PC-9 (cell line): Measurements from ENCODE around the gene RAD9B. TPM values are rescaled to one million over a fixed set of nuclear protein-coding genes. Genes with fewer than 3 reads are reported as not detected.
"Not testable (repeated sequence)": the region's sequence is repeated elsewhere in the genome, so short reads cannot be mapped to it uniquely, and the experiment has no call there.

Experiments used
- BruUV-seq: library from RNA; stranded (reverse); fragments of 400-500 nt; replicated peaks from 2 replicates; lab custom pipeline; 2021; lab: Mats Ljungman, UMichigan
- CTCF ChIA-PET: fragments of 300-600 bp; sonication (Branson Sonifier 250); formaldehyde crosslinking; loops from one replicate; lab custom pipeline; 2022; ENCODE audit warnings: antibody characterized with exemption; lab: Charles Lee
- POLR2A ChIA-PET: fragments of 300-600 bp; sonication (Branson Sonifier 250); formaldehyde crosslinking; loops from one replicate; lab custom pipeline; 2022; ENCODE audit warnings: antibody characterized with exemption; ENCODE audit not compliant: unreplicated experiment; lab: Charles Lee
- DNase-seq, 2 experiments: peaks; one replicate each; pipeline versions ENCODE4 v3.0.0 to v3.0.0-alpha.2; 2015 to 2022; ENCODE audit warnings: mixed read lengths in 1 of 2
- H2AFZ ChIP-seq: fragments of 200-600 bp; sonication (generic); 2 replicates; pipeline ENCODE4 v1.8.1; 2017; ENCODE audit warnings: antibody characterized with exemption
- H3F3A ChIP-seq: fragments of 200-600 bp; sonication (generic); 2 replicates; pipeline ENCODE4 v1.8.1; 2017; ENCODE audit warnings: antibody characterized with exemption, mild to moderate bottlenecking, low read depth; ENCODE audit not compliant: insufficient read depth
- H3K27ac ChIP-seq: fragments of 200-600 bp; sonication (generic); 2 replicates; pipeline ENCODE4 v1.6.1; 2016; ENCODE audit warnings: mixed run types
- H3K27me3 ChIP-seq: fragments of 200-600 bp; sonication (generic); 2 replicates; pipeline ENCODE4 v1.6.1; 2016; ENCODE audit warnings: low read depth, mixed run types; ENCODE audit not compliant: insufficient read depth
- H3K36me3 ChIP-seq: fragments of 200-600 bp; sonication (generic); 2 replicates; pipeline ENCODE4 v1.6.1; 2016; ENCODE audit warnings: low read depth, mixed run types
- H3K4me1 ChIP-seq: fragments of 200-600 bp; sonication (generic); replicated peaks from 2 replicates; pipeline ENCODE4 v1.6.1; 2016; ENCODE audit warnings: mixed run types; ENCODE audit not compliant: insufficient read depth
- H3K4me2 ChIP-seq: fragments of 200-600 bp; sonication (generic); 2 replicates; pipeline ENCODE4 v1.6.1; 2017; ENCODE audit warnings: mixed run types
- H3K4me3 ChIP-seq: fragments of 200-600 bp; sonication (generic); 2 replicates; pipeline ENCODE4 v1.6.1; 2016; ENCODE audit warnings: mixed run types
- H3K79me2 ChIP-seq: fragments of 200-600 bp; sonication (generic); 2 replicates; pipeline ENCODE4 v1.6.1; 2017; ENCODE audit warnings: low read depth, mixed run types
- H3K9me2 ChIP-seq: fragments of 200-600 bp; sonication (generic); 2 replicates; pipeline ENCODE4 v1.8.1; 2017; ENCODE audit warnings: mild to moderate bottlenecking; ENCODE audit not compliant: insufficient read depth
- H3K9me3 ChIP-seq: fragments of 200-600 bp; sonication (generic); 2 replicates; pipeline ENCODE4 v1.8.1; 2016; ENCODE audit warnings: low read depth; ENCODE audit not compliant: insufficient read depth
- H4K20me1 ChIP-seq: fragments of 200-600 bp; sonication (generic); 2 replicates; pipeline ENCODE4 v1.8.1; 2017; ENCODE audit not compliant: insufficient read depth
- CTCF ChIP-seq: fragments of 200-600 bp; sonication (generic); conservative IDR thresholded peaks from 2 replicates; pipeline ENCODE4 v1.6.1; 2017; ENCODE audit warnings: mixed run types, antibody characterized with exemption, mild to moderate bottlenecking, moderate library complexity
- EZH2 ChIP-seq: fragments of 200-600 bp; sonication (generic); IDR thresholded peaks from 2 replicates; pipeline ENCODE4 v1.8.0; 2017; ENCODE audit warnings: antibody characterized with exemption, low read depth
- intact Hi-C: fragments of 100-400 bp; cut with micrococcal nuclease; formaldehyde crosslinking; loops from one replicate; pipeline ENCODE4 v1.10.0; 2022; ENCODE audit not compliant: unreplicated experiment
- total RNA-seq: library from RNA; stranded (reverse); gene quantifications from 2 replicates; pipeline ENCODE4 v1.2.3, GENCODE V29; 2021

Gene RAD9B
- total RNA-seq, 1 experiment from 2014 or later = 2.3 TPM

- Histone ChIP-seq H3K9me2 (no peaks in the 10 kb centered on the region), H3K36me3 (0 out of 2 replicates have a peak, but pooled peaks cover 10% of the 10 kb centered on the region), H3K27ac (no peak overlapping the region), H4K20me1 (no peaks in the 10 kb centered on the region), H3K4me3 (no peak overlapping the region), H3K79me2 (no peaks in the 10 kb centered on the region), H3K9me3 (no peaks in the 10 kb centered on the region), H3K27me3 (no peaks in the 10 kb centered on the region), H3F3A (no peaks in the 10 kb centered on the region; the same call in 1 of the 2 replicates), H3K4me2 (no peak overlapping the region), H2AFZ (no peak overlapping the region), H3K4me1 (no peaks in the 10 kb centered on the region)
- TF ChIP-seq EZH2 (no peak), CTCF (no peak)
- POLR2A ChIA-PET = no interaction called here
- CTCF ChIA-PET = no interaction called here
- intact Hi-C loops = no loop called here
- BruUV-seq = no TSS peak
- no peak for DNase-seq
These were observed 43.4 kb upstream of the RAD9B start for GRCh38 chr12:110458756-110459155.

- BruUV-seq, H2AFZ ChIP-seq, H3K27ac ChIP-seq, H3K36me3 ChIP-seq, intact Hi-C loops, DNase-seq, CTCF ChIA-PET, H3K27me3 ChIP-seq, H3F3A ChIP-seq, H3K4me2 ChIP-seq, H3K9me2 ChIP-seq, H3K9me3 ChIP-seq, POLR2A ChIA-PET, H4K20me1 ChIP-seq, H3K79me2 ChIP-seq, H3K4me1 ChIP-seq, H3K4me3 ChIP-seq: not testable (repeated sequence)
These were observed 40.9 kb upstream of the RAD9B start for GRCh38 chr12:110461189-110461588.

- H3K9me2 ChIP-seq = no peaks in the 10 kb centered on the region
- BruUV-seq = no TSS peak
These were observed 37.1 kb upstream of the RAD9B start for GRCh38 chr12:110465024-110465423.

GRCh38 chr12:110465765-110466164, 36.4 kb upstream of the RAD9B start:
- H3K27me3 ChIP-seq, H3K9me3 ChIP-seq, H2AFZ ChIP-seq, BruUV-seq, H3K9me2 ChIP-seq, H4K20me1 ChIP-seq, H3K4me3 ChIP-seq, H3K27ac ChIP-seq, POLR2A ChIA-PET, DNase-seq, H3K4me2 ChIP-seq, CTCF ChIA-PET, intact Hi-C loops, H3F3A ChIP-seq, H3K36me3 ChIP-seq: not testable (repeated sequence)
- Histone ChIP-seq H3K79me2 (peaks cover 34% of the 10 kb centered on the region), H3K4me1 (peaks cover 18% of the 10 kb centered on the region)

More at GRCh38 chr12:110465024-110465423, 37.1 kb upstream of the RAD9B start:
- no peaks in the 10 kb centered on the region for H3K9me3 ChIP-seq
- H3F3A ChIP-seq = peaks cover 6% of the 10 kb centered on the region; the same call in 1 of the 2 replicates
- peaks cover 28% of the 10 kb centered on the region for H3K79me2 ChIP-seq
- no peak overlapping the region for H2AFZ ChIP-seq
- POLR2A ChIA-PET = no interaction called here
- peaks cover 18% of the 10 kb centered on the region for H3K4me1 ChIP-seq
- H3K4me3 ChIP-seq = no peak overlapping the region
- no peaks in the 10 kb centered on the region for H4K20me1 ChIP-seq
- CTCF ChIA-PET = interaction anchor here (0.7 kb wide), 1 partner anchor 832 kb away, joined by 4 read pairs; no protein-coding TSS in a partner anchor
- no peak overlapping the region for H3K4me2 ChIP-seq
- no peak for TF ChIP-seq CTCF
- no peak for TF ChIP-seq EZH2
- H3K36me3 ChIP-seq = 0 out of 2 replicates have a peak, but pooled peaks cover 9% of the 10 kb centered on the region
- intact Hi-C loops = no loop called here
- H3K27ac ChIP-seq = no peak overlapping the region
- H3K27me3 ChIP-seq = no peaks in the 10 kb centered on the region
- DNase-seq = no peak
